ENCODE measurements around the gene FMO5. TPM values are rescaled to one million over a fixed set of nuclear protein-coding genes. Genes with fewer than 3 reads are reported as not detected.

The FMO5 gene
- total and polyA plus RNA-seq, 8 donors, result 9.1 to 29.0 (median 12.3) TPM

- no peak overlapping the region for H3K27ac ChIP-seq
- H3K4me1 ChIP-seq, result no peaks in the 10 kb centered on the region
- H3K4me3 ChIP-seq, result no peak overlapping the region
- peaks cover 0 to 83% of the 10 kb centered on the region in 2 donors for H3K36me3 ChIP-seq
- no peaks in the 10 kb centered on the region for H3K27me3 ChIP-seq
- TF ChIP-seq, protein P1, sequence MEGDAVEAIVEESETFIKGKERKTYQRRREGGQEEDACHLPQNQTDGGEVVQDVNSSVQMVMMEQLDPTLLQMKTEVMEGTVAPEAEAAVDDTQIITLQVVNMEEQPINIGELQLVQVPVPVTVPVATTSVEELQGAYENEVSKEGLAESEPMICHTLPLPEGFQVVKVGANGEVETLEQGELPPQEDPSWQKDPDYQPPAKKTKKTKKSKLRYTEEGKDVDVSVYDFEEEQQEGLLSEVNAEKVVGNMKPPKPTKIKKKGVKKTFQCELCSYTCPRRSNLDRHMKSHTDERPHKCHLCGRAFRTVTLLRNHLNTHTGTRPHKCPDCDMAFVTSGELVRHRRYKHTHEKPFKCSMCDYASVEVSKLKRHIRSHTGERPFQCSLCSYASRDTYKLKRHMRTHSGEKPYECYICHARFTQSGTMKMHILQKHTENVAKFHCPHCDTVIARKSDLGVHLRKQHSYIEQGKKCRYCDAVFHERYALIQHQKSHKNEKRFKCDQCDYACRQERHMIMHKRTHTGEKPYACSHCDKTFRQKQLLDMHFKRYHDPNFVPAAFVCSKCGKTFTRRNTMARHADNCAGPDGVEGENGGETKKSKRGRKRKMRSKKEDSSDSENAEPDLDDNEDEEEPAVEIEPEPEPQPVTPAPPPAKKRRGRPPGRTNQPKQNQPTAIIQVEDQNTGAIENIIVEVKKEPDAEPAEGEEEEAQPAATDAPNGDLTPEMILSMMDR (IDR thresholded peaks at IDR 0.05), result no peak
- intact Hi-C loops (cut with DNase I), result no loop called here
- no peak for DNase-seq
- ATAC-seq, result no peak
- H3K9me3 ChIP-seq, result no peaks in the 10 kb centered on the region
These were observed 42.6 kb upstream of the FMO5 start for GRCh38 chr1:147267711-147268110.

DNA sequence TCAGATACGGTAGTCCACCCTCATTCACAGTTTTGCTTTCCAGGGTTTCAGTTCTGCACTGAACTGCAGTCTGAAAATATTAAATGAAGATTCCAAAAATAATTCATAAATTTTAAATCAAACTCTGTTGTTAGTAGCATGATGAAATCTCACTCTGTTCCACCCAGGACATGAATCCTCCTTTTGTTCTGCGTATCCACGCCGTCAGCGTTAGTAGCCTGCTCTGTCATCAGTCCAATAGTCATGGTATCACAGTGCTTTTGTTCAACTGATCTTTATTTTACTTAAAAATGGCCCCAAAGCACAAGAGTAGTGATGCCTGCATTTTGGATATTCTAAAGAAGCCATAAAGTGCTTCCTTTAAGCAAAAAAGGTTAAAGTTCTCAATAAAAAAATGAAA, 41.2 kb upstream of the FMO5 start:
- no peaks in the 10 kb centered on the region for H3K9me3 ChIP-seq
- H3K27me3 ChIP-seq, result no peaks in the 10 kb centered on the region
- intact Hi-C loops (cut with DNase I), result no loop called here
- TF ChIP-seq, protein P1 (IDR thresholded peaks at IDR 0.05), result no peak
- no peak overlapping the region for H3K4me3 ChIP-seq
- H3K36me3 ChIP-seq, result peaks cover 0 to 80% of the 10 kb centered on the region in 2 donors
- H3K27ac ChIP-seq, result no peak overlapping the region
- no peaks in the 10 kb centered on the region for H3K4me1 ChIP-seq
- DNase-seq (no peak), ATAC-seq (no peak)

DNA sequence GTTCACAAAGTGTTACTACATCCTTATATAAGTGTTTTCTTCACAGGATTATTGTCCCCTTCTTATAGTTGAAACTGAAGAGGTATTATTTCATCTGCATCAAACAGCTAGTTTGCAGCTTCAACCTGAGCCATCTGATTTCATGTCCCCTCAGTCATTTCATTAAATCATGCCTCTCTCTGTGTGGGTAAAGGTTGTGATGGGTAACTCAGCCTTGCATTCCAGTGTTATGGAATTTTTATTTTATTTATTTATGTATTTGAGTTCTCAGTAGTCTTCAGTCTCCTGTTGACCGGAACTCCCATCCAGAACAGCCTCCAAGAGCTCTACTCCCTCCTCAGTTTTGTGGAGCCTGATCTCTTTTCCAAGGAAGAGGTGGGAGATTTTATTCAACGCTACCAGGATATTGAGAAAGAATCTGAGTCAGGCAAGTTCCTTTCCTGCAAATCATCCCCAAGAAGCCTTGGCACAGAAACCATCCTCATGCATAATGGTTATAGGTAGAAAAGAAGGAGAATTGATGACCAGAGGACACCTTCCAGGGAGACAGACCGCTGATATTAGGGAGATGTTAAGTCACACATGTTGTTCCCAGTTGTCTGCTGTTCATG, 39.1 kb upstream of the FMO5 start:
- intact Hi-C loops (cut with DNase I), result no loop called here
- Histone ChIP-seq H3K27ac (no peak overlapping the region), H3K27me3 (no peaks in the 10 kb centered on the region), H3K4me3 (no peak overlapping the region), H3K4me1 (no peaks in the 10 kb centered on the region), H3K9me3 (no peaks in the 10 kb centered on the region), H3K36me3 (peaks cover 0 to 81% of the 10 kb centered on the region in 2 donors)
- ATAC-seq, result no peak
- DNase-seq, result no peak
- TF ChIP-seq, protein P1 (IDR thresholded peaks at IDR 0.05), result no peak

- ATAC-seq (no peak), DNase-seq (no peak)
- H3K27ac ChIP-seq, result no peak overlapping the region
- TF ChIP-seq, protein P1 (IDR thresholded peaks at IDR 0.05), result no peak
- no peak overlapping the region for H3K4me3 ChIP-seq
- no peaks in the 10 kb centered on the region for H3K27me3 ChIP-seq
- H3K4me1 ChIP-seq, result no peaks in the 10 kb centered on the region
- H3K36me3 ChIP-seq, result peaks cover 0 to 53% of the 10 kb centered on the region in 2 donors
- intact Hi-C loops (cut with DNase I), result no loop called here
- no peaks in the 10 kb centered on the region for H3K9me3 ChIP-seq
These were observed 35.8 kb upstream of the FMO5 start for GRCh38 chr1:147260956-147261355.

- intact Hi-C loops (cut with DNase I), result no loop called here
- no peaks in the 10 kb centered on the region for H3K9me3 ChIP-seq
- H3K4me1 ChIP-seq, result peaks cover 0 to 6% of the 10 kb centered on the region in 2 donors
- TF ChIP-seq, protein P1 (IDR thresholded peaks at IDR 0.05), result no peak
- ATAC-seq (no peak), DNase-seq (no peak)
- peaks cover 0 to 16% of the 10 kb centered on the region in 2 donors for H3K36me3 ChIP-seq
- H3K4me3 ChIP-seq, result no peak overlapping the region
- H3K27me3 ChIP-seq, result no peaks in the 10 kb centered on the region
- no peak overlapping the region for H3K27ac ChIP-seq
These were observed 27.4 kb upstream of the FMO5 start for GRCh38 chr1:147252540-147252939.

Measured in left lung (tissue), 10 donors.